HG03025 (cell line): ENCODE results near the gene PIM3.
"Not testable (repeated sequence)": the region's sequence is repeated elsewhere in the genome, so short reads cannot be mapped to it uniquely, and the experiment has no call there.

ENCODE experiments used
- ATAC-seq: cut with Tn5 transposase; IDR thresholded peaks from one replicate; pipeline ENCODE4 v1.9.1; 2021; ENCODE audit warnings: mild to moderate bottlenecking, moderate library complexity; ENCODE audit not compliant: unreplicated experiment, low FRiP score

Gene PIM3

GRCh38 chr22:49977578-49977977 is 17.0 kb downstream of the PIM3 start:
- no peak for ATAC-seq

- no peak for ATAC-seq
Measured at GRCh38 chr22:49979587-49980264, 19.2 kb downstream of the PIM3 start.

- ATAC-seq, result not testable (repeated sequence)
Measured at GRCh38 chr22:49981799-49982198, 21.2 kb downstream of the PIM3 start.

GRCh38 chr22:49983148-49984042 is 22.8 kb downstream of the PIM3 start:
- no peak for ATAC-seq

- no peak for ATAC-seq
Measured at GRCh38 chr22:49986325-49986724, 25.8 kb downstream of the PIM3 start.

- ATAC-seq, result not testable (repeated sequence)
Measured at GRCh38 chr22:49989826-49990225, 29.3 kb downstream of the PIM3 start.

GRCh38 chr22:49991167-49991566 is 30.6 kb downstream of the PIM3 start:
- no peak for ATAC-seq

- no peak for ATAC-seq
Measured at GRCh38 chr22:49991907-49992533, 31.4 kb downstream of the PIM3 start.

- no peak for ATAC-seq
Measured at GRCh38 chr22:49992921-49993648, 32.5 kb downstream of the PIM3 start.

- no peak for ATAC-seq
Measured at GRCh38 chr22:49993649-49994360, 33.2 kb downstream of the PIM3 start.

GRCh38 chr22:49994361-49995040 is 33.9 kb downstream of the PIM3 start:
- ATAC-seq, result no peak

GRCh38 chr22:49995041-49995360 is 34.4 kb downstream of the PIM3 start:
- ATAC-seq, result no peak

GRCh38 chr22:49995361-49996118 is 35.0 kb downstream of the PIM3 start:
- ATAC-seq, result no peak

GRCh38 chr22:49996119-49996517 is 35.5 kb downstream of the PIM3 start:
- no peak for ATAC-seq

GRCh38 chr22:49996518-49997250 is 36.1 kb downstream of the PIM3 start:
- no peak for ATAC-seq

- ATAC-seq, result no peak
Measured at GRCh38 chr22:49997251-49997599, 36.7 kb downstream of the PIM3 start.

- ATAC-seq, result no peak
Measured at GRCh38 chr22:49997932-49998717, 37.6 kb downstream of the PIM3 start.

- no peak for ATAC-seq
Measured at GRCh38 chr22:49998718-49999062, 38.1 kb downstream of the PIM3 start.
